HL-60 (cell line): ENCODE data around the gene RNF152.

Experiments used
- CTCF ChIP-seq: IDR thresholded peaks from one replicate; pipeline ENCODE4 v1.5.1; 2011; ENCODE audit warnings: low read length, control low read depth, inconsistent platforms; ENCODE audit not compliant: insufficient read depth
- GABPA ChIP-seq: IDR thresholded peaks from 2 replicates; pipeline ENCODE4 v1.6.1; 2012; ENCODE audit warnings: low read depth
- POLR2AphosphoS5 ChIP-seq: IDR thresholded peaks from 2 replicates; pipeline ENCODE4 v1.6.1; 2012; ENCODE audit warnings: low read depth
- REST ChIP-seq: IDR thresholded peaks from 2 replicates; pipeline ENCODE4 v1.6.1; 2012; ENCODE audit warnings: low read depth; ENCODE audit not compliant: insufficient replicate concordance

GRCh38 chr18:61861372-61861771 lies 31.4 kb downstream of the RNF152 start:
- TF ChIP-seq CTCF (no peak), GABPA (no peak), POLR2AphosphoS5 (no peak), REST (no peak)
